Natural killer cell (primary cell): Measurements from ENCODE around the gene MRC1. TPM values are rescaled to one million over a fixed set of nuclear protein-coding genes. Genes with fewer than 3 reads are reported as not detected.

Experiments used
- ATAC-seq, 3 donors: fragments of 150-1000 bp in 2 of 3; fragments of 200-7000 bp in 1 of 3; cut with Tn5 transposase; 1 replicate in 1 of 3; 2 replicates in 2 of 3; pipeline ENCODE4 v1.10.0; 2021; ENCODE audit warnings: mild to moderate bottlenecking in 2 of 3, moderate library complexity in 2 of 3
- DNase-seq, 2 donors: peaks; one replicate each; pipeline versions ENCODE4 v3.0.0 to v3.0.0-alpha.2; 2013 to 2021; ENCODE audit warnings: mixed read lengths in 1 of 2
- H3K27ac ChIP-seq: one replicate; pipeline ENCODE4 v1.5.1; 2013; ENCODE audit warnings: mild to moderate bottlenecking, low read length
- H3K27me3 ChIP-seq: one replicate; pipeline ENCODE4 v1.6.1; 2013; ENCODE audit warnings: low read length; ENCODE audit not compliant: control insufficient read depth, insufficient read depth
- H3K36me3 ChIP-seq: one replicate; pipeline ENCODE4 v1.6.1; 2013; ENCODE audit warnings: low read length; ENCODE audit not compliant: control insufficient read depth, insufficient read depth
- H3K4me1 ChIP-seq: one replicate; pipeline ENCODE4 v1.6.1; 2013; ENCODE audit warnings: low read length; ENCODE audit not compliant: control insufficient read depth, insufficient read depth
- H3K4me3 ChIP-seq: one replicate; pipeline ENCODE4 v1.5.1; 2013; ENCODE audit warnings: low read length
- H3K9me3 ChIP-seq: one replicate; pipeline ENCODE4 v1.6.1; 2013; ENCODE audit warnings: low read length; ENCODE audit not compliant: control insufficient read depth, insufficient read depth
- H3K27ac Mint-ChIP-seq, 2 donors: one replicate each; pipeline ENCODE4 v1.8.0; 2022; ENCODE audit warnings: mild to moderate bottlenecking in 2 of 2, mixed read lengths in 2 of 2, moderate library complexity in 1 of 2
- H3K27me3 Mint-ChIP-seq, 2 donors: one replicate each; pipeline ENCODE4 v1.8.0; 2022; ENCODE audit warnings: low read depth in 2 of 2, mixed read lengths in 2 of 2
- H3K36me3 Mint-ChIP-seq: one replicate; pipeline ENCODE4 v1.8.0; 2022; ENCODE audit warnings: mixed read lengths
- H3K4me1 Mint-ChIP-seq, 2 donors: one replicate each; pipeline ENCODE4 v1.8.0; 2022; ENCODE audit warnings: mixed read lengths in 2 of 2
- H3K4me3 Mint-ChIP-seq: one replicate; pipeline ENCODE4 v1.8.0; 2022; ENCODE audit warnings: mild to moderate bottlenecking, moderate library complexity, mixed read lengths
- H3K9me3 Mint-ChIP-seq, 2 donors: one replicate each; pipeline ENCODE4 v1.8.0; 2022; ENCODE audit warnings: mixed read lengths in 2 of 2
- WGBS: methylation state at CpG from one replicate; pipeline ENCODE4 v1.1.7; 2013; ENCODE audit warnings: missing lambda C conversion rate; ENCODE audit not compliant: insufficient coverage; 5-methylcytosine and 5-hydroxymethylcytosine counted together
- intact Hi-C: fragments of 100-400 bp; cut with micrococcal nuclease; formaldehyde crosslinking; loops from one replicate; pipeline ENCODE4 v1.14.2; 2022
- total RNA-seq, 4 donors: library from RNA; stranded (reverse); fragments of 120-200 nt in 1 of 4; gene quantifications; one replicate each; pipeline versions ENCODE4 v1.2.3 to v1.2.4, GENCODE V29; 2013 to 2022
- TF ChIP-seq, protein P1 (sequence below): fragments of 200-600 bp; IDR thresholded peaks from one replicate; pipeline ENCODE4 v1.8.0; 2022; ENCODE audit warnings: antibody characterized with exemption

Gene MRC1
- total RNA-seq, 3 donors from 2014 or later (not counting 1 experiment from before 2014, with no cell fraction given): 0.05 to 0.18 (median 0.15) TPM

DNA sequence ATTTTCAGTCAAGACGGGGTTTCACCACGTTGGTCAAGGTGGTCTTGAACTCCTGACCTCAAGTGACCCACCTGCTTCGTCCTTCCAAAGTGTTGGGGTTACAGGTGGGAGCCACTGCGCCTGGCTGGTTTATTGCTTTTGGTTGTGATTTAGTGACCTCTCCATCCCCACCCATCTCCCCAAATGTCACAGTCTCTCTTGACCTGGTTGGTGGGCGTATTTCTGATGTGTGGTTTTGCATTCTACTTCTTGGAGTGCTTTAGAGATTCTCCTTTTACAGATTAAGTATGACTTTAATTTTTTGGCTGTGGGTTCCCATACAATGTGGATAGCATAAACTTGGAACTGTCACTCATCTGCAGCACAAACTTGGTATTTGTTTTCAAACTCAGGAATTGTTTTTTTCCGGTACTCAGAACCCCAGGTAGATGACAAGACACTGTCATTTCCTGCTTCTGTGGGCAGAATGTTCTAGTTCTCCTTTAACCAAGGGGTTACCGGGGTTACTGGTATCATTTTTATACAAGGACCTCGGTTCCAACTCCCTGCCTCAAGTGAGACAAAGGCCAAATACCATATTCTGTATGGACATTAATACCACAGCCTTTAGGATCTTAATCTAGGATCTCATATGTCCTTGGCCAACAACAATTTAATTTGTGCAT, 50.5 kb downstream of the MRC1 start:
- intact Hi-C loops: loop anchor here (10.0 kb wide), 2 partner anchors 355 to 835 kb away; no protein-coding TSS in a partner anchor
- Histone ChIP-seq H3K27ac (no peak overlapping the region), H3K9me3 (no peaks in the 10 kb centered on the region), H3K36me3 (no peaks in the 10 kb centered on the region), H3K4me1 (peaks cover 19% of the 10 kb centered on the region), H3K27me3 (no peaks in the 10 kb centered on the region), H3K4me3 (no peak overlapping the region)
- Mint-ChIP-seq H3K4me1 (peaks cover 25 to 35% of the 10 kb centered on the region in 2 donors), H3K27me3 (peaks cover 0 to 3% of the 10 kb centered on the region in 2 donors), H3K36me3 (no peaks in the 10 kb centered on the region), H3K4me3 (peak overlapping the region; percentile 62), H3K27ac (peak overlapping the region; percentile 1 to 57), H3K9me3 (no peaks in the 10 kb centered on the region)
- peak in 1 of 3 donors; percentile 30 for ATAC-seq
- 36% methylated on average over 5 of the region's 8 CpGs for WGBS
- TF ChIP-seq, protein P1, sequence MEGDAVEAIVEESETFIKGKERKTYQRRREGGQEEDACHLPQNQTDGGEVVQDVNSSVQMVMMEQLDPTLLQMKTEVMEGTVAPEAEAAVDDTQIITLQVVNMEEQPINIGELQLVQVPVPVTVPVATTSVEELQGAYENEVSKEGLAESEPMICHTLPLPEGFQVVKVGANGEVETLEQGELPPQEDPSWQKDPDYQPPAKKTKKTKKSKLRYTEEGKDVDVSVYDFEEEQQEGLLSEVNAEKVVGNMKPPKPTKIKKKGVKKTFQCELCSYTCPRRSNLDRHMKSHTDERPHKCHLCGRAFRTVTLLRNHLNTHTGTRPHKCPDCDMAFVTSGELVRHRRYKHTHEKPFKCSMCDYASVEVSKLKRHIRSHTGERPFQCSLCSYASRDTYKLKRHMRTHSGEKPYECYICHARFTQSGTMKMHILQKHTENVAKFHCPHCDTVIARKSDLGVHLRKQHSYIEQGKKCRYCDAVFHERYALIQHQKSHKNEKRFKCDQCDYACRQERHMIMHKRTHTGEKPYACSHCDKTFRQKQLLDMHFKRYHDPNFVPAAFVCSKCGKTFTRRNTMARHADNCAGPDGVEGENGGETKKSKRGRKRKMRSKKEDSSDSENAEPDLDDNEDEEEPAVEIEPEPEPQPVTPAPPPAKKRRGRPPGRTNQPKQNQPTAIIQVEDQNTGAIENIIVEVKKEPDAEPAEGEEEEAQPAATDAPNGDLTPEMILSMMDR: no peak
- DNase-seq: peak in 1 of 2 donors; percentile 20

DNA sequence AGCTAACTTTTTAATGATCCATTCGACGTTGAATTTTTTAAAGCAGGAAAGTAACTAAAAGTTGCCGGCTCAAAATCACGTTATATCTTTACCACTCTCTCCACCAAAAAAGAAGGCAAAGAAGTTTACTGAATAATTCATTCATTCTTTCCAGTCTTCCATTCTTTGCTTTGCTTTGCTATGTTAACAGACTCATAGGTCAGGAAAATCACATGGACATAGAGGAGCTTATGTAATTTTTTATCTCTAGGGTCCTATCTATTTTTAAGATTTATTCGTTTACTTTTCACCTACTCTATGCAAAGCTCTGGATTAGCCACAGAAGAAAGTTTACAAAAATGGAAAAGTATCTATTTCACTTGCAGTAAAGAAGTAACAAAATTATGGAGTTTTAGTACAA, 52.6 kb downstream of the MRC1 start:
- peaks cover 9% of the 10 kb centered on the region for H3K4me1 ChIP-seq
- Mint-ChIP-seq H3K9me3 (no peaks in the 10 kb centered on the region), H3K4me3 (no peak overlapping the region), H3K36me3 (no peaks in the 10 kb centered on the region), H3K27me3 (peaks cover 0 to 3% of the 10 kb centered on the region in 2 donors), H3K4me1 (peaks cover 14 to 22% of the 10 kb centered on the region in 2 donors), H3K27ac (no peak overlapping the region)
- no CpG with 5 or more reads among the region's 5 CpGs for WGBS
- H3K27me3 ChIP-seq: no peaks in the 10 kb centered on the region
- no peaks in the 10 kb centered on the region for H3K9me3 ChIP-seq
- TF ChIP-seq, protein P1: no peak
- ATAC-seq (no peak), DNase-seq (no peak)
- intact Hi-C loops: no loop called here
- no peak overlapping the region for H3K27ac ChIP-seq
- H3K4me3 ChIP-seq: no peak overlapping the region
- no peaks in the 10 kb centered on the region for H3K36me3 ChIP-seq

DNA sequence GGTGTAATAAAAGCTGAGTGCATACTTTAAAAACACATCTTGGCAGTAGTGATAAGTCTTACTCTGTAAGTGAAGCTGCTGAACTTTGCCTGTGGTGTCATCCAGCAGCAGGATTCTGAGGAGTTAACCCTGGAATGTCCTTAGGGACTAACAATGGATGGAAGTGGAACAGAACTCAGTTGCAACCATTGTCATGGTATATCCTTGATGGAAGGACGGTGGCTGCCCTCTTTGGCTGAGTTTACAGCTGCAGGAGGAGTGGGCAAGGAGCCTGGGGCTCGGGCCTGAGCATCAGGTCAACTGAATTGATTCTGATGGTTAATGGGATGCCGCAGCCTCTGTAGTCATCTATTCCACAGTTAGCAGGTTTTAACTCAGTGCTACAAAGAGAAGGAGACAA, 56.2 kb downstream of the MRC1 start:
- Mint-ChIP-seq H3K27me3 (peaks cover 0 to 3% of the 10 kb centered on the region in 2 donors), H3K4me1 (peaks cover 0 to 5% of the 10 kb centered on the region in 2 donors), H3K27ac (no peak overlapping the region), H3K36me3 (no peaks in the 10 kb centered on the region), H3K9me3 (no peaks in the 10 kb centered on the region), H3K4me3 (no peak overlapping the region)
- intact Hi-C loops: no loop called here
- H3K27me3 ChIP-seq: no peaks in the 10 kb centered on the region
- TF ChIP-seq, protein P1: no peak
- H3K36me3 ChIP-seq: no peaks in the 10 kb centered on the region
- DNase-seq (no peak), ATAC-seq (no peak)
- WGBS: 88% methylated on average over 3 of the region's 3 CpGs
- no peaks in the 10 kb centered on the region for H3K9me3 ChIP-seq
- H3K4me3 ChIP-seq: no peak overlapping the region
- H3K4me1 ChIP-seq: peaks cover under 1% of the 10 kb centered on the region
- no peak overlapping the region for H3K27ac ChIP-seq

DNA sequence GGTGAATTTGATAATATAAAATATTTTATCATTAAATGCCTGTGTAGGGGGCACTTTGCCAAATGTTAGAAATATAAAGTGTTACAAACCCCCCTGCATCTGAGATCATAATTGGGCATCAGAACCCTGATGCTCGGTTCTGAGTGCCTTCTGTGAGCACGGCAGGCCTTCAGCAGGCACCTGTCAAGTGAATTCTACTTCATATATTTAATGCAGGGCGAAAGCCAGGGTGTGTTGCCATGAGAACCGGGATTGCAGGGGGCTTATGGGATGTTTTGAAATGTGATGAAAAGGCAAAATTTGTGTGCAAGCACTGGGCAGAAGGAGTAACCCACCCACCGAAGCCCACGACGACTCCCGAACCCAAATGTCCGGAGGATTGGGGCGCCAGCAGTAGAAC, 57.2 kb downstream of the MRC1 start:
- 95% methylated on average over 10 of the region's 10 CpGs for WGBS
- Histone ChIP-seq H3K9me3 (no peaks in the 10 kb centered on the region), H3K27me3 (no peaks in the 10 kb centered on the region), H3K27ac (no peak overlapping the region), H3K36me3 (no peaks in the 10 kb centered on the region), H3K4me3 (no peak overlapping the region), H3K4me1 (no peaks in the 10 kb centered on the region)
- TF ChIP-seq, protein P1: no peak
- intact Hi-C loops: no loop called here
- ATAC-seq (no peak), DNase-seq (no peak)
- no peaks in the 10 kb centered on the region for H3K36me3 Mint-ChIP-seq
- no peaks in the 10 kb centered on the region for H3K4me1 Mint-ChIP-seq
- H3K9me3 Mint-ChIP-seq: no peaks in the 10 kb centered on the region
- no peak overlapping the region for H3K27ac Mint-ChIP-seq
- H3K4me3 Mint-ChIP-seq: no peak overlapping the region
- H3K27me3 Mint-ChIP-seq: peaks cover 0 to 3% of the 10 kb centered on the region in 2 donors
